GM23338 (cell line): Measurements from ENCODE around the gene UPP1. TPM values are rescaled to one million over a fixed set of nuclear protein-coding genes. Genes with fewer than 3 reads are reported as not detected.

Source experiments
- ATAC-seq: fragments of 200-7000 bp; cut with Tn5 transposase; 3 replicates; pipeline ENCODE4 v1.9.1; 2020
- DNase-seq: peaks from one replicate; pipeline ENCODE4 v3.0.0-alpha.2; 2015; ENCODE audit warnings: low spot score
- H2AFZ ChIP-seq: fragments of 200-600 bp; sonication (generic); 2 replicates; pipeline ENCODE4 v1.8.0; 2016; ENCODE audit warnings: antibody characterized with exemption, mild to moderate bottlenecking, moderate library complexity
- H3F3A ChIP-seq: fragments of 200-600 bp; sonication (generic); replicated peaks from 2 replicates; pipeline ENCODE4 v1.8.0; 2017; ENCODE audit warnings: antibody characterized with exemption, mixed run types, low read depth
- H3K27ac ChIP-seq: fragments of 200-600 bp; sonication (generic); 2 replicates; pipeline ENCODE4 v1.6.1; 2016; ENCODE audit warnings: low read depth
- H3K27me3 ChIP-seq: fragments of 200-600 bp; sonication (generic); 2 replicates; pipeline ENCODE4 v1.8.0; 2016; ENCODE audit warnings: mild to moderate bottlenecking, mixed run types, moderate library complexity; ENCODE audit not compliant: insufficient read depth
- H3K36me3 ChIP-seq: fragments of 200-600 bp; sonication (generic); 2 replicates; pipeline ENCODE4 v1.8.0; 2016; ENCODE audit warnings: mild to moderate bottlenecking; ENCODE audit not compliant: insufficient read depth
- H3K4me1 ChIP-seq: fragments of 200-600 bp; sonication (generic); 2 replicates; pipeline ENCODE4 v1.8.0; 2016; ENCODE audit warnings: mild to moderate bottlenecking, moderate library complexity; ENCODE audit not compliant: insufficient read depth
- H3K4me2 ChIP-seq: fragments of 200-600 bp; sonication (generic); 2 replicates; pipeline ENCODE4 v1.7.1; 2017; ENCODE audit warnings: mixed run types
- H3K4me3 ChIP-seq: fragments of 200-600 bp; sonication (generic); 2 replicates; pipeline ENCODE4 v1.6.1; 2016; ENCODE audit warnings: mixed run types
- H3K79me2 ChIP-seq: fragments of 200-600 bp; sonication (generic); replicated peaks from 2 replicates; pipeline ENCODE4 v1.8.0; 2017; ENCODE audit warnings: mild to moderate bottlenecking; ENCODE audit not compliant: insufficient read depth
- H3K9me2 ChIP-seq: fragments of 200-600 bp; sonication (generic); 2 replicates; pipeline ENCODE4 v1.8.0; 2017; ENCODE audit not compliant: insufficient read depth
- H4K20me1 ChIP-seq: fragments of 200-600 bp; sonication (generic); replicated peaks from 2 replicates; pipeline ENCODE4 v1.8.0; 2017; ENCODE audit warnings: mild to moderate bottlenecking; ENCODE audit not compliant: insufficient read depth
- H3K27ac Mint-ChIP-seq: 2 replicates; pipeline ENCODE4 v1.8.0; 2020; ENCODE audit warnings: inconsistent platforms, mild to moderate bottlenecking, moderate library complexity, mixed read lengths
- H3K27me3 Mint-ChIP-seq: 3 replicates; pipeline ENCODE4 v1.8.0; 2022; ENCODE audit warnings: low read depth, mild to moderate bottlenecking, moderate library complexity, mixed read lengths, inconsistent platforms; ENCODE audit not compliant: insufficient read depth, poor library complexity
- H3K36me3 Mint-ChIP-seq: 3 replicates; pipeline ENCODE4 v1.8.0; 2021; ENCODE audit warnings: low read depth, mild to moderate bottlenecking, inconsistent platforms, moderate library complexity, mixed read lengths
- H3K4me1 Mint-ChIP-seq: 3 replicates; pipeline ENCODE4 v1.8.0; 2020; ENCODE audit warnings: mild to moderate bottlenecking, inconsistent platforms, mixed read lengths
- H3K4me3 Mint-ChIP-seq: 3 replicates; pipeline ENCODE4 v1.8.0; 2021; ENCODE audit warnings: moderate library complexity, mild to moderate bottlenecking, inconsistent platforms, mixed read lengths
- H3K9me3 Mint-ChIP-seq: 3 replicates; pipeline ENCODE4 v1.8.0; 2020; ENCODE audit warnings: moderate library complexity, mild to moderate bottlenecking, inconsistent platforms, mixed read lengths
- CREB1 ChIP-seq: fragments of 250-450 bp; sonication (Bioruptor Pico); IDR thresholded peaks from 2 replicates; pipeline ENCODE4 v1.5.0; 2020; ENCODE audit warnings: low read depth, mild to moderate bottlenecking, moderate library complexity
- CTCF ChIP-seq, 2 experiments: fragments of 200-600 bp in 1 of 2; sonication (generic) in 1 of 2; conservative IDR thresholded peaks; 2 replicates each; pipeline versions ENCODE4 v1.5.1 to v1.6.1; 2016 to 2017; ENCODE audit warnings: antibody characterized with exemption in 2 of 2, low read depth in 2 of 2, mild to moderate bottlenecking in 2 of 2, moderate library complexity in 1 of 2
- EZH2phosphoT487 ChIP-seq: fragments of 200-600 bp; sonication (generic); IDR thresholded peaks from one replicate; pipeline ENCODE4 v1.8.1; 2018; ENCODE audit warnings: antibody characterized with exemption; ENCODE audit not compliant: unreplicated experiment
- JUNB ChIP-seq: IDR thresholded peaks from one replicate; pipeline ENCODE4 v1.6.1; 2016; ENCODE audit warnings: antibody characterized with exemption; ENCODE audit not compliant: unreplicated experiment
- NANOG ChIP-seq: IDR thresholded peaks from 2 replicates; pipeline ENCODE4 v1.6.1; 2016; ENCODE audit warnings: antibody characterized with exemption, borderline replicate concordance
- POLR2AphosphoS5 ChIP-seq: IDR thresholded peaks from 2 replicates; pipeline ENCODE4 v1.6.1; 2016; ENCODE audit warnings: antibody characterized with exemption, low read depth
- REST ChIP-seq: IDR thresholded peaks from one replicate; pipeline ENCODE4 v1.6.1; 2018; ENCODE audit warnings: antibody characterized with exemption; ENCODE audit not compliant: unreplicated experiment
- STAT1 ChIP-seq: IDR thresholded peaks from one replicate; pipeline ENCODE4 v1.6.1; 2016; ENCODE audit warnings: antibody characterized with exemption; ENCODE audit not compliant: unreplicated experiment
- ZNF331 ChIP-seq: fragments of 250-450 bp; sonication (Bioruptor Pico); IDR thresholded peaks from 2 replicates; pipeline ENCODE4 v1.5.0; 2020; ENCODE audit warnings: low read depth, mild to moderate bottlenecking, moderate library complexity
- polyA plus RNA-seq: library from polyadenylated mRNA; unstranded; fragments of >200 nt; fragmentation: Nextera tagmentation; extraction: Ambion mirVana; gene quantifications from 2 replicates; pipeline ENCODE4 v1.2.1, GENCODE V29; 2016
- total RNA-seq: library from RNA; depleted of rRNA; stranded (reverse); fragments of >200 nt; shearing (Covaris generic); gene quantifications from 2 replicates; pipeline ENCODE4 v1.2.3, GENCODE V29; 2014
- TF ChIP-seq, protein P1 (sequence below): IDR thresholded peaks from 2 replicates; pipeline ENCODE4 v1.6.1; 2016; ENCODE audit warnings: antibody characterized with exemption

The UPP1 gene
- total and polyA plus RNA-seq, 2 experiments from 2014 or later: 22.7 to 43.5 TPM

DNA sequence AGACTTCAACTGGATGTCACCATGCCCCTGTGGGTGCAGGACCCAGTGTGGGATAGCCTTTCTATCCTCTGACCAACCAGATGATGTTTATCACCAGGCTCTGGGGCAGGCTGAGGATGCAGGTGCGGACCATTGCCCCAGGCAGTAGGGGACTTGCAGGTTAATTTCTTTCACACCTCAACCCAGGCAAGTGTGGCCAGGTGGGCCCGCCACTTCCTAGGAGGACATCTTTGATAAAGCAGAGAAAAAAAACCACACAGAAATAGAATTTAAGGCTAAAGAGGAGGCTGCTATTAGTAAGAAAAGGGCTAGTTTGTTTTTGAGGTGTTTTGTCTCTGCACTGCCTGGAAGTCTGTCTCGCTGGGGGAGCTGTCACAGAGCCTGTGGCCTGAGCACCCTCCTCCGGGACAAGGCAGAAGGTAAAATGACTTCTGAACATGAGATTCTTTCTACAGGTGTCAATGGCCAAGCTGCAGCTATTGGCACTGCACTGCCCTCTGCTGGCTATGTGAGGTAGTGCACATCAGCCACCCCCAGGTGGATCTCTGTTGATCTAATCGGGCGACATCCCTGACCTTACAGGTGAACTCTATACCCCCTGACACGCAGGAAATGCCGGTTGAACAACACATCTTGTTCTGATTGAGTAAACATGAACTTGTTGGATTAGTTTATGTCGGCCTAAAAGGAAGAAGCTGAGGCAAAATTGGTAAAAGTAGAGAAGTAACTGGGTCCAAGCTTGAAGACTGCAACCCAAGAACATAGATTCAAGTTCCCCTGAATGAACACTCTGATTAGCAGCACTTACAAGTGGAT, 21.0 kb downstream of the UPP1 start:
- Histone ChIP-seq H3K4me2 (no peak overlapping the region), H3K27ac (no peak overlapping the region), H3K36me3 (peaks cover 15% of the 10 kb centered on the region), H3K4me3 (no peak overlapping the region), H3K9me2 (no peaks in the 10 kb centered on the region), H2AFZ (no peak overlapping the region), H3K4me1 (0 out of 2 replicates have a peak, but pooled peaks cover 3% of the 10 kb centered on the region), H3K79me2 (no peaks in the 10 kb centered on the region), H3K27me3 (no peaks in the 10 kb centered on the region), H4K20me1 (no peaks in the 10 kb centered on the region), H3F3A (no peaks in the 10 kb centered on the region)
- peak; percentile 91 for ATAC-seq
- H3K36me3 Mint-ChIP-seq: peaks cover 39% of the 10 kb centered on the region
- H3K27me3 Mint-ChIP-seq: peaks cover 10% of the 10 kb centered on the region
- peaks cover 14% of the 10 kb centered on the region for H3K4me1 Mint-ChIP-seq
- H3K27ac Mint-ChIP-seq: no peak overlapping the region
- no peak overlapping the region for H3K4me3 Mint-ChIP-seq
- no peaks in the 10 kb centered on the region for H3K9me3 Mint-ChIP-seq
- peak; percentile 84 for DNase-seq
- TF ChIP-seq ZNF331 (CRISPR knock-in tag) (no peak), CTCF (conservative IDR thresholded peaks at IDR 0.05; ENCODE audit: low read depth in 2 of 2) (peak; percentile 97 to 99), POLR2AphosphoS5 (0 out of 2 replicates have a peak, but pooled peaks have one; percentile 19), CREB1 (CRISPR knock-in tag) (no peak)

DNA sequence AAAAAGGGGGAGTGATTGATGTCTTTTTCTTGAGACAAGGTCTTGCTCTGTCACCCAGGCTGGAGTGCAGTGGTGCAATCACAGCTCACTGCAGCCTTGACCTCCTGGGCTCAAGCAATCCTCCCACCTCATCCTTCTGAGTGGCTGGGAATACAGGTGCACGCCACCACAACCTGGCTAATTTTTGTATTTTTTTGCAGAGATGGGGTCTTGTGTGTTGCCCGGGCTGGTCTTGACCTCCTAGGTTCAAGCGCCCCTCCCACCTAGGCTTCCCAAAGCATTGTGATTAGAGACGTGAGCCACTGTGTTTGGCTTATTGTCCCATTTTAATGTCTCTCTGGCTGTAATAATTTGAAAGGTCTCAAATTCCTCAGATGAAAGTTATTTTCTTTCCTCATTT, 21.8 kb downstream of the UPP1 start:
- no peak overlapping the region for H2AFZ ChIP-seq
- H3K4me1 ChIP-seq: 0 out of 2 replicates have a peak, but pooled peaks cover 3% of the 10 kb centered on the region
- peaks cover 10% of the 10 kb centered on the region for H3K27me3 Mint-ChIP-seq
- H3K4me3 ChIP-seq: no peak overlapping the region
- no peaks in the 10 kb centered on the region for H3K9me3 Mint-ChIP-seq
- ATAC-seq (no peak), DNase-seq (no peak)
- H3K4me1 Mint-ChIP-seq: peaks cover 14% of the 10 kb centered on the region
- no peak overlapping the region for H3K4me2 ChIP-seq
- H3K27ac Mint-ChIP-seq: no peak overlapping the region
- H4K20me1 ChIP-seq: no peaks in the 10 kb centered on the region
- H3K27me3 ChIP-seq: no peaks in the 10 kb centered on the region
- H3K9me2 ChIP-seq: no peaks in the 10 kb centered on the region
- no peaks in the 10 kb centered on the region for H3F3A ChIP-seq
- no peak overlapping the region for H3K27ac ChIP-seq
- H3K79me2 ChIP-seq: no peaks in the 10 kb centered on the region
- peaks cover 8% of the 10 kb centered on the region for H3K36me3 ChIP-seq
- no peak overlapping the region for H3K4me3 Mint-ChIP-seq
- H3K36me3 Mint-ChIP-seq: peaks cover 32% of the 10 kb centered on the region
- TF ChIP-seq JUNB (no peak), REST (no peak), EZH2phosphoT487 (no peak), CREB1 (CRISPR knock-in tag) (no peak), CTCF (conservative IDR thresholded peaks at IDR 0.05; ENCODE audit: low read depth in 2 of 2) (no peak), NANOG (no peak), STAT1 (no peak), POLR2AphosphoS5 (no peak)
- TF ChIP-seq, protein P1, sequence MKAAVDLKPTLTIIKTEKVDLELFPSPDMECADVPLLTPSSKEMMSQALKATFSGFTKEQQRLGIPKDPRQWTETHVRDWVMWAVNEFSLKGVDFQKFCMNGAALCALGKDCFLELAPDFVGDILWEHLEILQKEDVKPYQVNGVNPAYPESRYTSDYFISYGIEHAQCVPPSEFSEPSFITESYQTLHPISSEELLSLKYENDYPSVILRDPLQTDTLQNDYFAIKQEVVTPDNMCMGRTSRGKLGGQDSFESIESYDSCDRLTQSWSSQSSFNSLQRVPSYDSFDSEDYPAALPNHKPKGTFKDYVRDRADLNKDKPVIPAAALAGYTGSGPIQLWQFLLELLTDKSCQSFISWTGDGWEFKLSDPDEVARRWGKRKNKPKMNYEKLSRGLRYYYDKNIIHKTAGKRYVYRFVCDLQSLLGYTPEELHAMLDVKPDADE: no peak
